Measurements from ENCODE around the gene CACNG3.

- TF ChIP-seq YY1 (IDR thresholded peaks at IDR 0.05; ENCODE audit: insufficient read depth, insufficient read length) (no peak), ZNF274 (IDR thresholded peaks at IDR 0.05; ENCODE audit: low read depth, low read length) (no peak), SUZ12 (IDR thresholded peaks at IDR 0.05; ENCODE audit: extremely low read depth, insufficient read depth, insufficient read length) (no peak)
These were observed 72.8 kb downstream of the CACNG3 start for GRCh38 chr16:24328835-24329452.
